Stimulated activated memory B cell treated with anti-CD40 and anti-IgM and Interleukin-4, amounts not matched to agents 10 μg/mL and 1 μg/mL and 100 μg/mL, for 72 hours (primary cell): ENCODE results near the gene CLASRP.

ENCODE experiments used
- ATAC-seq: fragments of 150-1000 bp; cut with Tn5 transposase; 2 replicates; pipeline ENCODE4 v1.10.0; 2021
- H3K27ac Mint-ChIP-seq: one replicate; pipeline ENCODE4 v1.8.0; 2022; ENCODE audit warnings: mild to moderate bottlenecking, mixed read lengths
- H3K27me3 Mint-ChIP-seq: one replicate; pipeline ENCODE4 v1.8.0; 2022; ENCODE audit warnings: mixed read lengths
- H3K36me3 Mint-ChIP-seq: one replicate; pipeline ENCODE4 v1.8.0; 2022; ENCODE audit warnings: mixed read lengths
- H3K4me1 Mint-ChIP-seq: one replicate; pipeline ENCODE4 v1.8.0; 2022; ENCODE audit warnings: mixed read lengths
- H3K4me3 Mint-ChIP-seq: one replicate; pipeline ENCODE4 v1.8.0; 2022; ENCODE audit warnings: mild to moderate bottlenecking, moderate library complexity, mixed read lengths
- H3K9me3 Mint-ChIP-seq: one replicate; pipeline ENCODE4 v1.8.0; 2022; ENCODE audit warnings: mixed read lengths

Gene CLASRP

DNA sequence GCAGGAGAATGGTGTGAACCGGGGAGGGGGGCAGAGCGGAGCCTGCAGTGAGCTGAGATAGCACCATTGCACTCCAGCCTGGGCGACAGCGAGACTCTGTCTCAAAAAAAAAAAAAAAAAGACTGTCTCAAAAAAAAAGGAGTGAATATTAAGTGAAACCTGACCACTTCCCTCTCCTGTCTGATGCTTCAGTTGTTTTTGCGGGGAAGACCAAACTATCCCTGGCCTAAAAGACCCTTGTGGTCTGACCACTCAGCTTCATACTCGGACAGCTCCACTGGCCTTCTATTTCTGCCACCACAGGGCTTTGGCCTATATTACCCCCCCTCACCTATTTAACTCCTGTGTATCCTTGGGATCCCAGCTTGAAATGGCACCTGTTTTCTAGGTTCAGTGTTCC is 2.3 kb downstream of the CLASRP start:
- peaks cover 57% of the 10 kb centered on the region for H3K36me3 Mint-ChIP-seq
- peak overlapping the region; percentile 92 for H3K27ac Mint-ChIP-seq
- H3K27me3 Mint-ChIP-seq, result no peaks in the 10 kb centered on the region
- H3K4me3 Mint-ChIP-seq, result peak overlapping the region; percentile 87
- H3K9me3 Mint-ChIP-seq, result no peaks in the 10 kb centered on the region
- peaks cover 54% of the 10 kb centered on the region for H3K4me1 Mint-ChIP-seq
- no peak for ATAC-seq

DNA sequence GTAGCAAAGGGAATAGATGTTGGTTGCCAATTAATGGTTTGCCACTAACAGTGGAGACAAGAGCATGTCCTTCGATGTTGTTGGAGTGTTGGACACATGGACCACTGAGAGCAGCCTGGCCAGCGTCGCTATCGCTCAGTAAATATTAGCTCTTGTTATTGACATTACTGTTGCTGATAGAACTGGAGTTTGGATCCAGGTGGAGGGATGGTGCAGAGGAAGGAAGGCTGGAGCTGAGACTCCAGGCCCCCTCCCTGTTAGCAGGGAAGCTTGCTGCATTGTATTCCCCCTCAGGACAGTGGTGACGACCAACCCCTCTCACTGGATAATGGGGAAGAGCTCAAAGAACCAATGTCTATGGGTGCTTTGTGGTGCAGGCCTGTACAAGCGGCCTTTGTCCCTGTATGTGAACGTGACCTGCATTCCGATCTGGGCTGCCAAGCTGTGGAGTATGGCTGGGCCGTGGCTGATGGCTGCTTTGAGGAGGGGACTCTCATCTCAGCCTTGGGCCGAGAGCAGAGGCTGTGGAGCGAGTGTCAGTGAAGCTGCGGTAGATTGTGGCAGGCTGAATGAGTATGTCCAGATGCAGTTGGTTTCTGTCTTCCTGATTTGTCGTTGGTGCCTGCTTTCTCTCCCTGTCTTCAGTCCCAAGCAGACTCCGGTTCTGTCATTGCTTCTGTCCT is 7.0 kb downstream of the CLASRP start:
- no peaks in the 10 kb centered on the region for H3K27me3 Mint-ChIP-seq
- H3K27ac Mint-ChIP-seq, result peak overlapping the region; percentile 85
- peaks cover 73% of the 10 kb centered on the region for H3K4me1 Mint-ChIP-seq
- H3K4me3 Mint-ChIP-seq, result no peak overlapping the region
- peaks cover 50% of the 10 kb centered on the region for H3K36me3 Mint-ChIP-seq
- ATAC-seq, result no peak
- no peaks in the 10 kb centered on the region for H3K9me3 Mint-ChIP-seq

DNA sequence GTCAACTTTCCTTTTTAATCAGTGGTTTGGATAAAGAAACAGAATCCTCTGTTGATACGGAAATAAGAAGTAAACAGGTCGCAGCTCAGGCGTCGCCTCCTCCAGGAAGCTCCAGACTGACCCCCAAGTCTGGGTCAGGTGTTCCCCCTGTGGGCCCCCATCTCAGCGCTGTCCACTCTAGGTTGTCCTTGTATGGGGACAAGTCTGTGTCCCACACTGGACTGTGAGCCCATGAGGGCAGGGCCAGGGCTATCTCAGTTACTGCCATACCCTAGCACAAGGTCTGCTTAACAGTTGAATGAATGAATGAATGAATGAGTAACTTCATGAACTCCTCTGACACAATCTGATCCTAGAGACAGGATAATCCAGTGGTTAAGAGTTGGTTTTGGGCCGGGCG is 7.5 kb downstream of the CLASRP start:
- Mint-ChIP-seq H3K4me3 (peak overlapping the region; percentile 89), H3K4me1 (peaks cover 73% of the 10 kb centered on the region), H3K9me3 (no peaks in the 10 kb centered on the region), H3K36me3 (peaks cover 46% of the 10 kb centered on the region), H3K27ac (peak overlapping the region; percentile 85), H3K27me3 (no peaks in the 10 kb centered on the region)
- ATAC-seq, result no peak

DNA sequence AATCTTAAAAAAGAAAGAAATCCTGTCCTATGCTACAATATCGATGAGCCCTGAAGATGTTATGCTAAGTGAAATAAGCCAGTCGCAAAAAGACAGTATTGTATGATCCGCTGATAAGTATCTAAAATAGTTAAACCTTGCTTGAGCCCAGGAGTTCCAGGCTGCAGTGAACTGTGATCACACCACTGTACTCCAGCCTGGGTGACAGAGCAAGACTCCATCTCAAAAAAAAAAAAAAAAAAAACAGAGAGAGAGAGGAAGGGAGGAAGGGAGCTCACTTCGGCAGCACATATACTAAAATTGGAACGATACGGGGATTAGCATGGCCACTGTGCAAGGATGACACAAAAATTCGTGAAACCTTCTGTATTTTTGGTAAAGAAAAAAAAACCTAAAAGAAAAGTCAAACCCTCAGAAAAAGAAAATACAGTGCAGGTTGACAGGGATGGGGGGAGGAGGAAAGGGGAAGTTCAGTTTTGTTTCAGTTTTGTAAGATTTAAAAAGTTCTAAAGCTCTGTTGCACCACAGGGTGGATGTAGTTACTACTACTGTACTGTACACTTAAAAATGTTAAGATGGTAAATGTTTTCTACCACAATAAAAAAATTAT is 8.4 kb downstream of the CLASRP start:
- no peaks in the 10 kb centered on the region for H3K9me3 Mint-ChIP-seq
- peaks cover 42% of the 10 kb centered on the region for H3K36me3 Mint-ChIP-seq
- no peaks in the 10 kb centered on the region for H3K27me3 Mint-ChIP-seq
- peak overlapping the region; percentile 89 for H3K4me3 Mint-ChIP-seq
- peaks cover 73% of the 10 kb centered on the region for H3K4me1 Mint-ChIP-seq
- peak overlapping the region; percentile 85 for H3K27ac Mint-ChIP-seq
- peak; percentile 83 for ATAC-seq

DNA sequence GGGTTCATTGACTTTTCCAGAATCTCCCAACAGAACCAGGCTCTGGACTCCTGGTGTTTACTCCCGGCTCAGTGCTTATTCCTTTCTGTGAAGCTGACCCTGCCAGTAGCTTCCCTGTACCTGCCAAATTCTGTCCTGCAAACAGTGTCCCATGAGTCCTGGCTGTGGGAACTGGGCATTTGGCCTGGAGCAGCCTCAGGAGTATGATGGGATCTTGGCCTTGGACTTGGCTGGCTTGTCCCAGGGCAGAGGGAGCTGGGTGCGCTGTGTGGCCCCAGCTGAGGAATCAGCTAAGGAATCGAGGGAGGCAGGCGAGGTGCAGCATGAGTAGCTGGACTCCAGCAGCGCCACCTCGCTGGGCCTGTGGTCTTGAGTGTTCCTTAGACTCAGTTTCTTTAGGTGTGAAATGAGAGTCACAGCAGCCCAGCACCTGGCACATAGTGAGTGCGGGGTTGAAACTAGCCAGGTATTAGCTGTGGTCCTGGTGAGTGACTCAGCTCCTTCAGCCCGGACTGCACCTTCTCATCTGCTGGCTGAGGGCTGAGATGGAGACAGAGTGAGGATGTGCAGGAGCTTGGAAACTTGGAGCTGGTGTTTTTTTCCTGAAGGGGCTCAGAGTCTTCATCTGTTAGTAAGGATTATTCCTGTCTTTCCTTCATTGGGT is 10.4 kb downstream of the CLASRP start:
- Mint-ChIP-seq H3K4me3 (peak overlapping the region; percentile 31), H3K36me3 (peaks cover 49% of the 10 kb centered on the region), H3K4me1 (peaks cover 79% of the 10 kb centered on the region), H3K9me3 (no peaks in the 10 kb centered on the region), H3K27ac (peak overlapping the region; percentile 85), H3K27me3 (no peaks in the 10 kb centered on the region)
- ATAC-seq, result no peak

DNA sequence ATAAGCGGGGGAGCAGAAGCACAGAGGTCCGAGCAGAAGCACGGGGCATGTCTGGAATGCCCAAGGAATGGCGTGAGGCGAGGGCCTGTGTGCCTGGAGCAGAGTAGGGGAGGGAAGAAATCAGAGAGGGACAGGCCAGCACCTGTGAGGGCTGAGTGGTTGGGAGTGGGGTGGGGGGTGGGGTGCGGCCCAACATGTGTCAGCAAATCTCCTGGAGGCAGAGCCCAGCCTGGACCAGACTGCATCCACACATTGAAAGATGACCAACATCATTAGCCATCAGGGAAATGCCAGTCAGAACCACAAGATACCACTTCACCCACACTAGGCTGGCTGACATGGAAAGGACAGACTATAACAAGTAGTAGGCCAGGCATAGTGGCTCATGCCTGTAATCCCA is 11.2 kb downstream of the CLASRP start:
- no peaks in the 10 kb centered on the region for H3K27me3 Mint-ChIP-seq
- H3K27ac Mint-ChIP-seq, result peak overlapping the region; percentile 85
- ATAC-seq, result no peak
- peaks cover 49% of the 10 kb centered on the region for H3K36me3 Mint-ChIP-seq
- peaks cover 83% of the 10 kb centered on the region for H3K4me1 Mint-ChIP-seq
- H3K9me3 Mint-ChIP-seq, result no peaks in the 10 kb centered on the region
- H3K4me3 Mint-ChIP-seq, result peak overlapping the region; percentile 27

DNA sequence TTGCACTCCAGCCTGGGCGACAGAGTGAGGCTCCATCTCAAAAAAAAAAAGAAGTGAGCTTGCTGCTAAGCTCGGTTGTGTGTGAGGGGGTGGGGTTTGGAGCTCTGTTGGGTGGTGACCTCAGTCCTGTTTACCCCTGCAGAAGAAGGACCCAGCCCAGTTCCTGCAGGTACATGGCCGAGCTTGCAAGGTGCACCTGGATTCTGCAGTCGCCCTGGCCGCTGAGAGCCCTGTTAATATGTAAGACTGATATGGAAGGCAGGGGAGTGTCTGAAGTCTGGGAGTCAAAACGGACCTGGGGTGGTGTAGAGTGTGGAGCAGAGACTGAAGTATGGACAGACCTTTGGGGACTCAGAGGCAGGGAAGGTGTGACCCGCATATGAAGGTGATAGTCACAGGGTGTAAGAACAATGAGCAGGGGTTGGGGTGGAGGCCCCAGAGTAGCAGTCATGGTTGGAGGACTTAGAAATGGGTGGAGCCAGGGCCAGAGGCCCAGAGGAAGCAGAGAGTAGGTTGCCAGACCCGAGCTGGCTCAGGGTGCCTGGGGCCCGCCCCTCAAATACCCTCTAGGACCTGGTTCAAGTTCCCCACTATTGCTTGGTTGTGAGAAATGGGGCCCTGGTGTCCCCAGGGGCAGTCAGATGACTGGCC is 13.2 kb downstream of the CLASRP start:
- Mint-ChIP-seq H3K36me3 (peaks cover 48% of the 10 kb centered on the region), H3K9me3 (no peaks in the 10 kb centered on the region), H3K4me1 (peaks cover 83% of the 10 kb centered on the region), H3K27me3 (no peaks in the 10 kb centered on the region), H3K4me3 (peak overlapping the region; percentile 74), H3K27ac (peak overlapping the region; percentile 85)
- peak; percentile 93 for ATAC-seq

DNA sequence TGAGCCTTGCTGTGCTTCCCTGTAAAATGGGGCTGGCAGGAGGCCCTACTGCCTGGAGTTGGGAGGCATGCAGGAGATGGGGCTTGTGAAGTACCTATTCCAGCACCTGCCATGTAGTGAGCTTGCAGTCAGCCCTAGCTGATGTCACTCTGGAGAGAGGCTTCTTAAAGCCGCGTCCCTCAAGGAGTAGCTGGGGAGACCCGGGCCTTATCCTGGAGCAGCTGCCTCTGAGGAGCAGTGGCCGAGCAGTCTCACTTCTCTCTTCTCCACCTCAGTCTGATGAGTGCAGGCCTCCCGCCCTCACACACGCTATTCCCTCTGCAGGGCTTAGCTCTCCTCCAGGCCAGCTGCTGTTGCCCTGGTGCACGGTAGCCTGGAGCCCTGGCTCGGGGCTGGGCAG is 18.0 kb downstream of the CLASRP start:
- Mint-ChIP-seq H3K4me1 (peaks cover 64% of the 10 kb centered on the region), H3K27ac (peak overlapping the region; percentile 73), H3K36me3 (peaks cover 74% of the 10 kb centered on the region), H3K9me3 (no peaks in the 10 kb centered on the region), H3K27me3 (no peaks in the 10 kb centered on the region), H3K4me3 (peak overlapping the region; percentile 22)
- peak; percentile 57 for ATAC-seq

DNA sequence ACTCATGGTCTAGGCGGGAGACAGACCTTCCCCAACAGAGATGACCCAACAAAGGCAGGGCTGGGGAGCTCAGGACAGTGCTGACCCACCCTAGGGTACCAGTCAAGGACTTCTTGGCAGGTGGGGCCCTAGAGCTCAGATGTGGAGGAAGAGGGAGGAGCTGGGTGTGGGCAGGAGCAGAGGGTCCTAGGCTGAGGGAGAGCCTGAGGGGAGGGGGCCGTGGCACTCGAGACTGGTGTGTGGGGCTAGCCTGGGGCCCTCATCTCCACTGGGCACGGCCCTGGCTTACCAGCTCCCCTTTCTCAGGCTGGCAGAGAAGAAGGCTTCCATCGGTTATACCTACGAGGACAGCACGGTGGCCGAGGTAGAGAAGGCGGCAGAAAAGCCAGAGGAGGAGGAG is 18.6 kb downstream of the CLASRP start:
- Mint-ChIP-seq H3K36me3 (peaks cover 70% of the 10 kb centered on the region), H3K27ac (peak overlapping the region; percentile 73), H3K27me3 (no peaks in the 10 kb centered on the region), H3K9me3 (no peaks in the 10 kb centered on the region), H3K4me3 (peak overlapping the region; percentile 22), H3K4me1 (peaks cover 58% of the 10 kb centered on the region)
- no peak for ATAC-seq

DNA sequence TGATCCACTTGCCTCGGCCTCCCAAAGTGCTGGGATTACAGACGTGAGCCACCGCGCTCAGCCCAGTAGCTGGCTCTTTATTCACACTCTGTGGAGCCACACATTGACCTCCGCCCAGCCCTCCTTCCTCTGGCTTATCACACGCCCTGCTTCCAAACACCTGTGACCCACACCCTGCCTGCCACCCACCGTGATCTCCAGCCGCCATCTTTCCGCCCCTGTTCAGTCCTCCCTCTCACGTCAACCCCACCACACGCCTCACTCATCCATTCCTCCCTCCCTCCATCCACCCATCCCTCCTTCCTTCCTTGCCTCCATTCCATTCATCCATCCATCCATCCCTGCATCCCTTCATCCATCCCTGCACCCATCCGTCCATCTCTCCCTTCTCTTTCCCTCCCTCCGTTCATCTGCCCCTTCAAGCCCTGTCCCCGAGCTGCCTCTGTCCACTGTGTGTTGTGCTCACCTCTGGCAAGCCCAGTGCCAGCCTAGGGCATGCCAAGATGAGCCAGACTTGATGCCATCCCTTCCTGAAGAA is 19.8 kb downstream of the CLASRP start:
- Mint-ChIP-seq H3K36me3 (peaks cover 71% of the 10 kb centered on the region), H3K27ac (peak overlapping the region; percentile 73), H3K27me3 (no peaks in the 10 kb centered on the region), H3K4me3 (no peak overlapping the region), H3K4me1 (peaks cover 51% of the 10 kb centered on the region), H3K9me3 (no peaks in the 10 kb centered on the region)
- ATAC-seq, result no peak

DNA sequence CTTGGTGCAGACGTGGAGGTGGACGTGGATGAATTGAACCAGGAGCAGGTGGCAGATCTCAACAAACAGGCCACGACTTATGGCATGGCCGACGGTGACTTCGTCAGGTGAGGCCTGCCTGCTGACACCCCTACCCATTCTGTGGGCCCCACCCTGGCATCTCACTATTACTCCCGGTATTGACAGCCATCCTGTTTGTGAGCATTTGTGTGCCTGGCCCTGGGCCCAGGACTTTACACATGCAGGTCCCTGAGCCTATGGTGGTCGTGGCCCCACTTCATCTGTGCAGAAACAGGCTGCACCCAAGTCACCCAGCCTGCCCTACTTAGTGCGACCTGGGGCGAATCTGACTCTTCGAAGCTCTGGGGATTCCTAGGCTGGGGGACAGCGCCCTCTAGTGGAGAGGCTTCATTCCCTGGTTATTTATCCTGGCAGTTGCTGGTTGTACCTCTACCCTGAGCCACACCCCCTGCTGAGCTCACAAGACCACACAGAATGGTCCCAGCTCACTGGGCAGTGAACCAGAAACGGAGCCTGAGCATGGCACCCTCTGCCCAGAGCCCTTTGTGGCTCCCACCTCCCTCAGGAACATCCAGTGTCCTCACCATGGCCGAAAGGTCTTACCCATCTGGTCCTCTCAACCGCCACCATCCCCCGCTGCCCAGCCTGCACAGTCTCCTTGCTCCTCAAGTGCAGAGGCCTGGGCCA is 20.6 kb downstream of the CLASRP start:
- H3K9me3 Mint-ChIP-seq, result no peaks in the 10 kb centered on the region
- H3K4me1 Mint-ChIP-seq, result peaks cover 50% of the 10 kb centered on the region
- H3K27me3 Mint-ChIP-seq, result no peaks in the 10 kb centered on the region
- peak; percentile 91 for ATAC-seq
- H3K4me3 Mint-ChIP-seq, result no peak overlapping the region
- H3K36me3 Mint-ChIP-seq, result peaks cover 72% of the 10 kb centered on the region
- H3K27ac Mint-ChIP-seq, result peak overlapping the region; percentile 73

DNA sequence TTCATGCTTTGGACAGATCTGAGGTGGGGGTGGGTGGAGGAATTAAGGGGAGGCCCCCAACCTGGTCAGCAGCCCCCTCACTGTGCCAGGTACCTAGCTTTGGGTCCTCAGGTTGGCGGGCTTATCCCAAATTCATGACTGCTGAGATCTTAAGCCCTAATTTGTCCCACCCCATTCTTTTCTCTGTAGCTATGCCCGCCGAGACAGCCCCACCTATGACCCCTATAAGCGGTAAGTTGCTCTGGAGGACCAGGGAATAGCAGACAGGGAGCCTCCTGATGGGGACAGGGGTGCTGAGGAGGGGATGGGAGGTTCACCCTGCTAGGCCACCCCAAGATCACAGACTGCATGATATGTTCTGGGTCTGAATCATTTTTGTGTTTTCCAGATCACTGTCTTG is 23.1 kb downstream of the CLASRP start:
- Mint-ChIP-seq H3K27me3 (no peaks in the 10 kb centered on the region), H3K36me3 (peaks cover 60% of the 10 kb centered on the region), H3K4me1 (peaks cover 28% of the 10 kb centered on the region), H3K4me3 (no peak overlapping the region), H3K9me3 (no peaks in the 10 kb centered on the region), H3K27ac (no peak overlapping the region)
- ATAC-seq, result no peak

DNA sequence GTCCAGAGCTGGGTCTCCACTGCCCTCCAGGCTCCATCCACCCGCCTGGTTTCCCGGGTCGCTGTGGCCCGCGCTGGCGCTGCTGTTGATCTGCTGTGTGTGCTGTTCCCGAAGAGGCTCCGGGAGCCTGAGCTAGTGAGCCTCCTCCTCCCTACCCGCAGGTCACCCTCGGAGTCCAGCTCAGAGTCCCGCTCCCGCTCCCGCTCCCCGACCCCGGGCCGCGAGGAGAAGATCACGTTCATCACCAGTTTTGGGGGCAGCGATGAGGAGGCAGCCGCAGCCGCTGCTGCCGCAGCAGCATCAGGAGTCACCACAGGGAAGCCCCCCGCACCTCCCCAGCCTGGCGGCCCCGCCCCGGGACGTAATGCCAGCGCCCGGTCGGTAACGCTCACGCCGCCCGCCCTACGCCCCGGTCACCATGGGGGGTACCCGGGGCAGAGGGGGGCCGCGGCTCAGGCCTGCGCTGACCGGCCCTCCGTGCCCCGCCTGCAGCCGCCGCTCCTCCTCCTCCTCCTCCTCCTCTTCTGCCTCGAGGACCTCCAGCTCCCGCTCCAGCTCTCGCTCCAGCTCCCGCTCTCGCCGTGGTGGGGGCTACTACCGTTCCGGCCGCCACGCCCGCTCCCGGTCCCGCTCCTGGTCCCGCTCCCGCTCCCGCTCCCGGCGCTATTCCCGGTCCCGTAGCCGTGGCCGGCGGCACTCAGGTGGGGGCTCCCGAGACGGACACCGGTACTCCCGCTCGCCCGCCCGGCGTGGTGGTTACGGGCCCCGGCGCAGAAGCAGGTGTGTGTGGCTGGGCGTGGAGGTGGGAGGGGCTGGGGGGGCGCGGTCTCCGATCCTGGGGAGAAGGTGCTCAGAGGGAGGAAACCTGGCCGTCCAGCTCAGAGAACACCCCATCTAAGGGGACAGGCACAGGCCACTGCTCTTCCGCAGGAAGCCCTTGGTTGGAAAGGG is 25.3 kb downstream of the CLASRP start:
- H3K4me1 Mint-ChIP-seq, result peaks cover 24% of the 10 kb centered on the region
- no peaks in the 10 kb centered on the region for H3K9me3 Mint-ChIP-seq
- no peak overlapping the region for H3K27ac Mint-ChIP-seq
- H3K4me3 Mint-ChIP-seq, result no peak overlapping the region
- H3K36me3 Mint-ChIP-seq, result peaks cover 49% of the 10 kb centered on the region
- peak; percentile 61 for ATAC-seq
- H3K27me3 Mint-ChIP-seq, result no peaks in the 10 kb centered on the region
